GM18858 (cell line): ENCODE data around the gene HCRT.
"Not testable (repeated sequence)": the region's sequence is repeated elsewhere in the genome, so short reads cannot be mapped to it uniquely, and the experiment has no call there.

Experiments
- ATAC-seq: cut with Tn5 transposase; IDR thresholded peaks from one replicate; pipeline ENCODE4 v1.9.1; 2021; ENCODE audit not compliant: unreplicated experiment

The HCRT gene

GRCh38 chr17:42184713-42185620 is at the start of gene HCRT:
HCRT (minus strand) TSS chr17:42185452; CDS start chr17:42185365, 87 bp downstream.
- no peak for ATAC-seq

- no peak for ATAC-seq
Measured at GRCh38 chr17:42233994-42234393, 48.7 kb upstream of the HCRT start.

GRCh38 chr17:42233156-42233555 is 47.9 kb upstream of the HCRT start:
- no peak for ATAC-seq

GRCh38 chr17:42230225-42230624 is 45.0 kb upstream of the HCRT start:
- ATAC-seq = no peak

- no peak for ATAC-seq
Measured at GRCh38 chr17:42227849-42228700, 42.8 kb upstream of the HCRT start.

GRCh38 chr17:42225646-42226045 is 40.4 kb upstream of the HCRT start:
- no peak for ATAC-seq

GRCh38 chr17:42224651-42225050 is 39.4 kb upstream of the HCRT start:
- ATAC-seq = no peak

GRCh38 chr17:42221886-42222745 is 36.9 kb upstream of the HCRT start:
- ATAC-seq = no peak

GRCh38 chr17:42219280-42219679 is 34.0 kb upstream of the HCRT start:
- not testable (repeated sequence) for ATAC-seq

- ATAC-seq = no peak
Measured at GRCh38 chr17:42214156-42214555, 28.9 kb upstream of the HCRT start.

GRCh38 chr17:42212382-42212781 is 27.1 kb upstream of the HCRT start:
- no peak for ATAC-seq

- ATAC-seq = not testable (repeated sequence)
Measured at GRCh38 chr17:42211921-42212341, 26.7 kb upstream of the HCRT start.

- ATAC-seq = no peak
Measured at GRCh38 chr17:42210046-42210445, 24.8 kb upstream of the HCRT start.

- ATAC-seq = not testable (repeated sequence)
Measured at GRCh38 chr17:42206153-42206612, 20.9 kb upstream of the HCRT start.

- ATAC-seq = no peak
Measured at GRCh38 chr17:42203354-42203753, 18.1 kb upstream of the HCRT start.

GRCh38 chr17:42202696-42203095 is 17.4 kb upstream of the HCRT start:
- ATAC-seq = no peak

- ATAC-seq = no peak
Measured at GRCh38 chr17:42202159-42202558, 16.9 kb upstream of the HCRT start.

- no peak for ATAC-seq
Measured at GRCh38 chr17:42201458-42201772, 16.2 kb upstream of the HCRT start.

- no peak for ATAC-seq
Measured at GRCh38 chr17:42200706-42201457, 15.6 kb upstream of the HCRT start.

GRCh38 chr17:42199416-42200011 is 14.3 kb upstream of the HCRT start:
- no peak for ATAC-seq
